HuH-7.5 (cell line): ENCODE results near the gene SLC43A2.
"Not testable (repeated sequence)": the region's sequence is repeated elsewhere in the genome, so short reads cannot be mapped to it uniquely, and the experiment has no call there.

Source experiments
- DNase-seq: peaks from one replicate; pipeline ENCODE4 v3.0.0; 2011; ENCODE audit warnings: low spot score

SLC43A2 gene

DNA sequence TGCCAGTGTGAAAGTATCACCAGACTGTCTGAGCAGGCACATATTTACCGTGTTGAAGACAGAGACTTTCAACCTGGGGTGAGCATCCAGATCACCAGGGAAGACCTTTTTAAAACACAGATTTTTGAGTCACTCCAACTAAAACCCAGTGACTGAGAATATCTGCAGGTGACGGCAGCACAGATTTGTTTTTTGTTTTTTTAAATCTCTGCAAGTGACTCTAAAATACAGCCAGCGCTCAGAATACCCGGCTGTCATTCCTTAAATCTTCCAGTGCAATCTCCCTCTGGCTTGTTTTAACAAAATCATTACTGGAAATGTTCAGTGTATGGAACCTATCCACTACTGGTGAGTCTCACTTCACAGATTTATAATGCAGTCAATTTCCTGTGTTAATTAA lies 92.9 kb downstream of the SLC43A2 start:
- DNase-seq: no peak

DNA sequence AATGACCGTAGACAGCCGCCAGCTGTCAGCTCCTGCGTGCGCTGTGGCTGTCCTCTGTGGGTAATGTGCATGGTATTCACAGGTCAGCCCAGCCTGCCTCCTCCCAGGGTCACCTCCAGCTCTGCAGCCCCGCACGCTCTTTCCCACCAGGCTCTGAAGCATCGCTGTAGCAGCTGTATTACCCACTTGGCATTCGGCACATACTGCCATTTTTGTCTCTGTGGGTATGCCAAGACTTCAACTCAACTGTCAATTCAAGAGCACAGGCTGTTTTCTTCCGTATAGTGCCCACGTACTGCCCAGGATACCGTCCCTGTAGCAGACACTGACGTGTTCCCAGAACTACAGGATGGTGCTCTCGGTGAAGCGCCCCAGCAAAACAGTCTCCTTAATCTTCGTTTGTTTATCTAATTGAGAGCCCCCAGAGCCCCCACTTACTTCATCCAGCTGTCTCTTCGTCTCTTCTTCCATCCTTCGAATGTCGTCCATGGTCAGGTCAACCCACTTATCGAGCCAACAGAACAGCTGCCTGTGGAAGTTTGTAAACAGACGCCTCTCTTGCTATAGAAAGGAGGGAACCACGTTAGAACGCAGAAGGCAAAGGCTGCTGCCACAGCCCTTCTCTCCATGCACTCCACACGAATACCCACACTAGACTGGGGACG lies 94.8 kb downstream of the SLC43A2 start:
- no peak for DNase-seq

DNA sequence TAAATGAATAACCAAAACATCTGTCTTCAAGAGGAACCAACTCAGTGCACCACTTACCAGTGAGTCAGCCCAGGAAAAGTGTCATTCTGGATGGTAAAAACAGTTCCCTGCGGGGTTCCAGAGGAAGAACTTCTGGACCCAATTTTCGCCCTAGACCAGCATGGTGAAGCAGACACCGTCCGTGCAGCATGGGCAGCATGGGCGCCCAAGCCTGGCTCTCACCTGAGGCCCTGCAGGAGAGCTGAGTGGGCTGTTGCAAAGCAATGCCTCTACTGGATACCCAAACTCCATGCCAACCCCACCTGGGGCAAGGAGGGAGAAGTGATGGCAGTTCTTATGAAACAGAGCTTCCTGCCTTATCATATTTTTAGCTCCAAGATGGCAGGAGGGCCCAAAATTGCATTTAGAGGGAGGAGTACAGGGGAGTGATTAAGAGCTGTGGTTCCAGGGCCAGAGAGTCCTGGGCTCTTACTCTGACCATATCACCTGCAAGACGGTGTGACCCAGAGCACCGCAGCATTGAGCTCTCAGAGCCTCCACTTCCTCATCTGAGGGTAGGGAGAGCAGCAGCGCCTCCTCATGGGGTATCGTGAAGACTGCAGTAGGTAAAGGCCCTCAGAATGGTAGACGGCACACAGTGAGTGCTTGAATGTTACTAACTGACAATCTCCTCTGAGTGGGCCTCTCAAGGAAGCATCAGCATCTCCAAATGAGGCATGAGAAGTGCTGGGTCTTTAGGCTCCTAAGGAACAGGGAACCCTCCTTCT lies 95.6 kb downstream of the SLC43A2 start:
- DNase-seq: no peak

DNA sequence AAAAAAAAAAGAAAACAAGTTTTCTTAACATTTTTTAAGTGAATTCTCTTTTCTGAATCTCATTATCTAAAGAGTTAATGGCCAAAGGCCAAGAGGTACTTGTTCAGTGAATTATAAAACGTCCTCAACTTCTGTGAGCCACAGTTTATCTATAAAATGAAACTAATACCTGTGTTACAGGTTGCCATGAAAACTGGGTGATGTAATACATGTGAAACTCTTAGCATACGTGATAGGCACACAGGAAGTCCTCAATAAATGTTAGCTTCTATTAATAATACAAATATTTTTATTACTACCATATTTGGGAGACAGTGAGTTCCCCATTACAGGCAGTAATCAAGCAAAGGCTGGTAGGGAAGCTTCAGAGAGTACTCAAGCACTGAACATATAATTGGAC lies 98.8 kb downstream of the SLC43A2 start:
- DNase-seq: no peak

DNA sequence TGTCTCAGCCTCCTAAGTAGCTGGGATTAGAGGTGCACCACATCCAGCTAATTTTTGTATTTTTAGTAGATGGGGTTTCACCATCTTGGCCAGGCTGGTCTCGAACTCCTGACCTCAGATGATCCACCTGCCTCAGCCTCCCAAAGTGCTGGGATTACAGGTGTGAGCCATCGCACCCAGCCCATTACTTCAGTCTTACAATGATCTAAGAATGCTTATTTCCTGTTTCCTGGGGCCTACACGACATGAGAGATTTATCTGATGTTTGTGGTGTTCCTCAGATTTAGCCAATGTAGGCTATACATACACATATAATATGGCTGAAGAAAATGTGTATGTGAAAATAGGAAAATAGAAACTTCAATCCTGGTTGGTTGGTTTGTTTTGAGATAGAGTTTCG lies 101.8 kb downstream of the SLC43A2 start:
- DNase-seq: not testable (repeated sequence)

- no peak for DNase-seq
These were observed 106.0 kb downstream of the SLC43A2 start for GRCh38 chr17:1522626-1523025.

DNA sequence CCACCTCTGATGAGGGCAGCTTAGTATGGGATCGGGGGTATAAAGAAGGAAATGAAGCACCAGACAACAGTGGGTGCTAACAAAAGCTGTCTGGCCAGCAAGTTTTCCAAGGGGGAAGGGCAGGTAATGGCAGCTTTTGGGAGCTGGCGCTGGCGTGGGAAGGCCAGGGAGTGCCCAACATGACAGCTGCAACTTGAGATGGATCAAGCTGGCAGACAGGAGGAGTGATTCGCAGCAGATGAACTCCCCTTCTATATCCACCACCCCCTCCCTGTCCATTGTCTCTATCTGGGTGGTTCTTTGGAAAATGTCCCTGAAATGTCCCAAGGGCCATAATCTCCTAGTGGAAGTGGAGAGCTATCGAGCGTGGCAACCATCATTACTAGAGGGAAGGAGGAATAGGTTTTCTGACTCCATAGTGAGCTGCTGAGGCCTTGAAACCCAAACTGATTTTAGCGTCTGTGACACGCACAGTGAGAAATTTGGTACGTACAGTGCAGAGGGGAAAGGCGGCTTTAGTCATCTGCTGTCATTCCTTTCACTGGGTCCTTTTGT lies 107.5 kb downstream of the SLC43A2 start:
- no peak for DNase-seq

GRCh38 chr17:1519678-1520077 lies 109.0 kb downstream of the SLC43A2 start:
- DNase-seq: no peak
